Measurements from ENCODE around the gene FSTL3.
"Not testable (repeated sequence)": the region's sequence is repeated elsewhere in the genome, so short reads cannot be mapped to it uniquely, and the experiment has no call there.

The FSTL3 gene

GRCh38 chr19:681029-682019 is 5.1 kb downstream of the FSTL3 start:
- no peak for DNase-seq (ENCODE audit: low read depth, low spot score)

DNA sequence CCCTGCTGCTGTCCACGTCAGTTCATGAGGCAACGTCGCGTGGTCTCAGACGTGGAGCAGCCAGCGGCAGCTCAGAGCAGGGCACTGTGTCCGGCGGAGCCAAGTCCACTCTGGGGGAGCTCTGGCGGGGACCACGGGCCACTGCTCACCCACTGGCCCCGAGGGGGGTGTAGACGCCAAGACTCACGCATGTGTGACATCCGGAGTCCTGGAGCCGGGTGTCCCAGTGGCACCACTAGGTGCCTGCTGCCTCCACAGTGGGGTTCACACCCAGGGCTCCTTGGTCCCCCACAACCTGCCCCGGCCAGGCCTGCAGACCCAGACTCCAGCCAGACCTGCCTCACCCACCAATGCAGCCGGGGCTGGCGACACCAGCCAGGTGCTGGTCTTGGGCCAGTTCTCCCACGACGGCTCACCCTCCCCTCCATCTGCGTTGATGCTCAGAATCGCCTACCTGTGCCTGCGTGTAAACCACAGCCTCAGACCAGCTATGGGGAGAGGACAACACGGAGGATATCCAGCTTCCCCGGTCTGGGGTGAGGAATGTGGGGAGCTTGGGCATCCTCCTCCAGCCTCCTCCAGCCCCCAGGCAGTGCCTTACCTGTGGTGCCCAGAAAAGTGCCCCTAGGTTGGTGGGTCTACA is 6.6 kb downstream of the FSTL3 start:
- no peak for DNase-seq (ENCODE audit: low read depth, low spot score)

GRCh38 chr19:685454-685931 is 9.3 kb downstream of the FSTL3 start:
- DNase-seq (ENCODE audit: low read depth, low spot score): no peak

DNA sequence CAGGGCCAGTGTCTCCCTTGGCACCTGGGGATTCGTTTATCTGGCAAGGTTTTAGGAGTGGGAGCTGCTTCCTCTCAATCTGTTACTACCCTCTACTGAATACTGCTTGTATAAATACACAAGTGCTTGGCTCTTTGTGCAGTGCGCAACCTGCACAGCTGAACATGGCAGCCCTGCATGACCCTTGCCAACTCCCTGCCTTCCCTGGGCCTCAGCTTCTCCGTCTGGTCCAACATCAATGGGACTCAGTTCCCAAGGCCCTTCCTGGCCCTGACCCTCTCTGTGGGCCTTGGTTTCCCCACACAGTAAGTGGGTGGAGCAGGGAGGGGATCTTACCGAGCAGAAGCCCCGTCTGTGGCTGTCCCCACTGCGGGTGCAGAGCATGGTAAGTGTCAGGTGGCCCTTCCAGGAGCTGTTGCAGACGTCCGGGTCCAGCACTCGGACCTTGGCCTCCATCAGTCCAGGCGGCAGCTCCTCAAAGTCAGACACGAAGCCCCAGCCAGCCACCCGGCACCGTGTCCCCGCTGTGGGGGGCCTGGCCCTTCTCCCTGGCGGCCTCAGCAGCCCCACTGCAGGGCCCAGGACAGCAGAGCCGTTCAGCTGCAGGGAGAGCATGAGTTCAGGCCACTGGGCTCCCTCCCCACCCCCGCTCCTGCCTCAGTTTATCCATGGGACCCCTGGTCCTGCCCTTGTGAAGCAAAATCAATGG is 10.6 kb downstream of the FSTL3 start:
- no peak for DNase-seq (ENCODE audit: low read depth, low spot score)

DNA sequence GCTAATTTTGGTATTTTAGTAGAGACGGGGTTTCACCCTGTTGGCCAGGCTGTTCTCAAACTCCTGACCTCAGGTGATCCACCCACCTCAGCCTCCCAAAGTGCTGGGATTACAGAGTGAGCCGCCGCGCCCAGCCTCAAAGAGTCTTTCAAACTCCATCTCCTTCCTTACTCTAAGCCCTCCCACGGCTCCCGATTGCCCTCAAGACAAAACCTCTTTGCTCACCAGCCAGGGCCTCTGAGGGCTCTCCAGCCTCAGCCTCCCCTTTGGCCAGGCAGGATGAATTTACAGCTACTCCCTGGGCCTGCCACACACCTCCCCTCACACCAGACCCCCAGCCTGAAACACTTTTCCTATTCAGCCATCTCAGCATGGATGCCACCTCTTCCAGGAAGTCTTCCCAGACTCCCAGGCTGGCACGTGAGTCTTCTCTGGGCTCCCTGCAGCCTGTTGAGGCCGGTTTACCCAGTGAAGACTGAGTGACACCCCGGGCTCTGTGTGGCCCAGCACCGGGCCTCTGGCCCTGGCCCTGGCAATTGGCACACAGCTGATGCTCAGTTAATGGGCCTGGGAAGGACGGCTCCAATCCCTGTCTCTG is 11.5 kb downstream of the FSTL3 start:
- DNase-seq (ENCODE audit: low read depth, low spot score): no peak

GRCh38 chr19:688214-688613 is 12.0 kb downstream of the FSTL3 start:
- DNase-seq (ENCODE audit: low read depth, low spot score): no peak

DNA sequence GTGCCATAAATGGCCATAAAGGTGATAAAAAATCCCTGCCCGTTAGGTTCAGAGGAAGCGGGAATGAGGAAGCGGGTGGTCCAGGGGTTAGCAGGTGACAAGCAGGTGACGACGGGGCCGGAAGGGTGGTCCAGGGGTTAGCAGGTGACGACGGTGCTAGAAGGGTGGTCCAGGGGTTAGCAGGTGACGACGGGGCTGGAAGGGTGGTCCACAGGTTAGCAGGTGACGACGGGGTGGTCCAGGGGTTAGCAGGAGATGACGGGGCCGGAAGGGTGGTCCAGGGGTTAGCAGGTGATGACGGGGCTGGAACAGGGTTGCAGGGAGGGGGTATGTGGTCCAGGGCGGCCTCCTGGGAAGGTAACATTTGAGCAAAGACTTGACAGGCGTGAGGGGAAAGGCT is 12.8 kb downstream of the FSTL3 start:
- DNase-seq (ENCODE audit: low read depth, low spot score): no peak

DNA sequence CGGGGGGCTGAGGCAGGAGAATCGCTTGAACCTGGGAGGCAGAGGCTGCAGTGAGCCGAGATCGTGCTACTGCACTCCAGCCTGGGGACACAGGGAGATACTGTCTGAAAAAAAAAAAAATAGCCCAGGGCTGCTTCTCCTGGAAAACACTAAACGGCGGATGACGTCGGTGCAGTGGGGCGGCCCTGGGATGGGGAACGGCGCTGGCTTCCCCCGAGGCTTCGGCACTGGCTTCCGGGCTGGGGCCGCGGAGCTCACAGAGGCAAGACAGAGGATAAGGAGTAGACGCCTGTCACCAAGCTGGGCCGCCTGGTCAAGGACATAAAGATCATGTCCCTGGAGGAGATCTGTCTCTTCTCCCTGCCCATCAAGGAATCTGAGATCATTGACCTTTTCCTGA is 14.0 kb downstream of the FSTL3 start:
- no peak for DNase-seq (ENCODE audit: low read depth, low spot score)

DNA sequence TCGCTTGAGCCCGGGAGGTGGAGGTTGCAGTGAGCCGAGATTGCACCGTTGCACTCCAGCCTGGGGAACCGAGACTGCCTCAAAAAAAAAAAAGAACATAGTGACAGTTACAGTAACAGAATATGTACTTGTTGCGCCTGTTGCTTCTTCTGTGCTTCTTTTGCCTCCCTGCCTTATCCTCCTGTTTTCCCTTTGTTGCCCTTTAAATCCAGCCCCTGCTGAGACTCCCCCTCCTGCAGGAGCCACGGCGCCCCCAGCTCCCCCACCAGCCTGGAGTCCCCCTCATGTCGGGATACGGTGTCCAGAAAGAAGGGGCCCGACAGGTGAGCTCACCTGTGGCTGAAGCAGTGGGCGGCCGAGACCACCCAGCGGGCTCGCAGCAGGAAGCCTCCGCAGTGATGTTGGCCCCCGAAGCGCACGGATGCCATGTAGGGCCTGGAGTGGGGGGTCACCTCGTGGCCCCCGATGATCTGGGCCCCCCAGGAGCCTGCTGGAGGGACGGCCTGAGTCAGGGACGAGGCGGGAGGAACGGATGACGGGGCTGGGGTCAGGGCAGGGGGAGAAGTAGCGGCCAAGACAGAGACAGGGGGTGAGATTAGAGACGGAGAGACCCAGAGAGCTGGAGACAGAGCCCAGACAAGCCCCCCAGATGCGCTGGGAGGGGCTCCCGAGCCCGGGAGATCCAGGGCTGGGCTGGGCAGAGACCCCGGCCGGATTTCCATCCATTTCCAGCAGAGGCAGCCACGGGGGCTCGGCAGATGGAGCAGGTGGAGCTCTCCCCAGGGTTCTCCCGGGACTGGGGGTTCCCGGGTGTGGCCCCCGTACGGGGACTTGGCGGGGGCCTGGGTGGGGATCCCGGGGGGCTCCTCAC is 18.5 kb downstream of the FSTL3 start:
- no peak for DNase-seq (ENCODE audit: low read depth, low spot score)

GRCh38 chr19:695352-695949 is 19.3 kb downstream of the FSTL3 start, which contains the start of gene PRSS57:
TSS of gene PRSS57 (minus strand) at chr19:695452. CDS start at chr19:695430, 22 bp downstream.
- DNase-seq (ENCODE audit: low read depth, low spot score): no peak

- DNase-seq (ENCODE audit: low read depth, low spot score): not testable (repeated sequence)
Measured at GRCh38 chr19:698529-698928, 22.3 kb downstream of the FSTL3 start.

GRCh38 chr19:699885-700284 is 23.7 kb downstream of the FSTL3 start:
- not testable (repeated sequence) for DNase-seq (ENCODE audit: low read depth, low spot score)

- not testable (repeated sequence) for DNase-seq (ENCODE audit: low read depth, low spot score)
Measured at GRCh38 chr19:702847-703246, 26.7 kb downstream of the FSTL3 start.

GRCh38 chr19:703329-703650 is 27.1 kb downstream of the FSTL3 start:
- DNase-seq (ENCODE audit: low read depth, low spot score): no peak

- DNase-seq (ENCODE audit: low read depth, low spot score): no peak
Measured at GRCh38 chr19:703651-704446, 27.7 kb downstream of the FSTL3 start.

GRCh38 chr19:704447-704741 is 28.2 kb downstream of the FSTL3 start:
- DNase-seq (ENCODE audit: low read depth, low spot score): no peak

DNA sequence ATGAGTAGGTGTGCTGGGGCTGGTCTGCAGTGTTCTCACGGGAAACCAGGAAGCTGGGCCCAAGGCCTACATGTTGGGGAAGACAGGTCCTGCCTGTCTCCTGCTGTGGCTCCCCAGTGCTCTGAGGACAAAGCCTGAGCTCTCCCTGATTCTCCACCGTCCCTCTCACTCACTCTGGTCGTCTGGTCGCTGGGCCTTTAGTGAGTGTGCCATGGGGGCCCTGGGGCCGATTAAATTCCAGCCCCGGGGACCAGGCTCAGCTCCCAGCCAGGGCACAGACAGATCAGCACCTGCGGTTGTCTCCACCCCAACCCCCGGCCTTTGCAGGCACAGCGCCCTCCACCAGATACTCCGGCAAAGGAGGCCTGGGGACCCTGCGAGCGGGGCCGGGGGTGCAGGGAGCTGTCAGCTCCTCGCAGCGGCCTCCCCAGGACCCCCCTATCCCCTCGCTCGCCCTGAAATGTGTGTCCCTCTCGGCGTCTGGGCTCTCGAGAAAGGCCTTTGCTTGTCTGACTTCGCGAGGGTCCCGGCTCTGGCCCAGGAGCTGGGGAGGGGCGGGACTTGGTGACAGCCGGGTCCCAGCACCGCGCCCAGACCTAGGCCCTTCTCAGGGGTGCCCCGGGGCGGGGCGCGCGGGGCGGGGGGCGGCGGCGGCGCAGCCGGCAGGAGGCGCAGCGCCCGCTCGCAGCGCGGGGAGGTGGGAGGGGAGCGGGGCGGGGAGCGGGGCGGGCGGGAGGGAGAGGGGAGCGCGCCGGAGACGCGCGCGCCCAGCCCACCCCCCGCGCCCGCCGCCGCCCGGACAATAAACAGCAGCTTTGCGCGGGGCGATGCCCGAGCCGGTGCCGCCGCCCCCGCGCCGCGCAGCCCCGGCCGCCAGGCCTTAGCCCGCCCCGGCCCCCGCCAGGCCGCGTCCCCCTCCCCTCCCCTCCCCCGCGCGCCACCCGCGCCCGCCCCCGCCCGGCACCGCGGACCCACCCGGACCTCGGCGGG is 32.3 kb downstream of the FSTL3 start, which contains the start of gene PALM:
Gene PALM, plus strand, starts transcription at position 782 of the 990 bp plus-strand sequence. CDS start 212 bp downstream, outside the sequence.
- DNase-seq (ENCODE audit: low read depth, low spot score): no peak
